Hematopoietic multipotent progenitor cell treated with erythropoietin and hydrocortisone succinate and interleukin-3 and kit ligand, for 17 days (in vitro differentiated cells): ENCODE data around the gene TCF20.

Experiments used
- DNase-seq: peaks from one replicate; pipeline ENCODE4 v3.0.0-alpha.2; 2015; ENCODE audit warnings: low spot score

Gene TCF20

DNA sequence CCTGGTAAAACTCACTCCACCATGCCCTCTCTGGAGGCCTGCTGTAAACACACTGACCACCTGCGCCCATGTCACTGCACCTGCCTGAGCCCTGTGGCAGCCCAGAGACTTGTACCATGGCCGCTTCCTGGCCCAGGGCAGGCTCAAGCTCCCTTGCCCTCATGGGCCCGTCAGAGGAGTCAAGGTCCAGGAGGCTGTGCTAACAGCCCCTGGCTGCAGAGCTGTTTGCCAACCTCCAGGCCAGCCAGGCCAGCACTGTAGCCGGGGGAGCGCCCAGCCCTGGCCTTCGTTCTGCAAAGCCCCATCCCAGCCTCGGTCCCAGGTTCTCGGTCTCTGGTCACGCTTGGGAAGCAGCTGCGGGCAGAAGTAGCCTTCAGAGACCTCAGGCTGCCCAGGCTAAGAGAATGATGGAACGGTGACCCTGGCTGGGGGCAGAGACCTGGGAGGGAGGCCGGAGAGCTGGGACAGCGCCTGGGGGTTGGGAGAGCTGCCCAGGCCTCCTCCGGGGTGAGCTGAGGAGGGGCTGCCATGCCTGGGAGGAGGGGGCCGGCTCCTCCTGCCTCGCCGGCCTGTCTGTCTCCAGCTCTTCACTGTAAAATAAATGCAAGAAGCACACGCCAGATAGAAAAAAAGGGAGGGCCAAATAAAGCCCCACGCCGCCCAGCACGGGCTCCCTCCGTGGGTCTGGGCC is 11.9 kb upstream of the TCF20 start:
- DNase-seq, result no peak

DNA sequence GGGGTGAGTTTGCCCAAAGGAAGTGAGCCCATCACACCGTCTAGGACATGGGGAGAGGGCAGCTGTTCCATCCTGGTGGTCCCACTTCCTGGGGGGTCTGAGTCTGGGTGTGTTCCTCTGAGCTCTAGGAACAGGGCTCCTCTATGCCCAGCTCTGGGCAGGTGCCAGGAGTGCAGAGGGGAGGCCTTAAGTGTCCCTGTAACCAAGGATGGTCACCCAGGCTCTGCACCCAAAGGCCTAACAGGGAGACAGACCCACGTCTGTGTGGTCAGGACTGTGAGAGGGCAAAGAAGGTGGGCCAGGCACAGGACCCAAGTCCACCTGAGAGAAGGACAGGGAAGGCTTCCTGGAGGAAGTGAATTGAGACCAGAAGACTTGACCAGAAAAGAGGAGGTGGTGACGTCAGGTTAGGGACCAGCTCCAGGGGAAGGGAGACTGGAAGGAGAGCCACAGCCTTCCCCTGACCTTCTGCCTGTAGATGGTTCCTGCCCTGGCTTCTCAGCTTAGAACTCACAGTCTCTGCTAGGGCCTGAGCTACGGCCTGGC is 11.3 kb upstream of the TCF20 start:
- no peak for DNase-seq

DNA sequence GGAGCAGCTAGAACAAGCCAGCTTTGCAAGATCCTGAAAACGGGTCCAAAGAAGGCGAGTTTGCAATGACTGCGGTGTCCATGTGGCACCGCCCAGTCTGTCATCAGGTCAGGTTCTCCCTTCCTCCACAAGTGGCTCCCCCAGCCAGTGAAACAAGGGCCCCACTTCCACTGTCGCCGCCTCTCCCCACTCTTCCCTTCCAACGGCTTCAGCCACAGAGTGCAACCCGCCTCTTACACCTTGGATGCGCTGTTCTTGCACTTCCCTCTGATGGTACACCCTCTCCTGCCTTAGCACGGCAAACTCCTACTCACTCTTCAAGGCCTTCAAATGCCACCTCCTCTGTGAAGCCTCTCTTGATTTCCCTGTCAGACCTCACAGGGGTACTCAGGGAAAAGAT is 10.8 kb upstream of the TCF20 start:
- no peak for DNase-seq

DNA sequence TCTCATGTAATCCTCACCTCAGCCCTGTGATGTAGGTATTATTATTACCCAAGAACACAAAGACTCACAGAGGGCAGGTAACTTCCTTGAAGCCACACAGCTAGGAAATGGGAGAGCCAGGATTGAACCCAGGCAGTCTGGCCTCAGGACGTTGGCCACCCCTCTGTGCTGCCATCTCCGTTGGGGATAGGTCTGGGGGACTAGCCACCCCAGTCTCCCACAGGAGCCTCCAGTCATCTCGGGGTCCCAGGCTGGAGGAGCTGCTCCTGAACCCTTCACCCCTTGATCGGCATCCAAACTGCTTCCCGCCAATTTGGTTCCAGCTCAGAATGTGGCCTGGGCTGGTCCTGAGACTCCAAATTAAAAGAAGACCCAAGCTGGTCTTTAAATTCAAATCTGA is 10.4 kb upstream of the TCF20 start:
- DNase-seq, result no peak

DNA sequence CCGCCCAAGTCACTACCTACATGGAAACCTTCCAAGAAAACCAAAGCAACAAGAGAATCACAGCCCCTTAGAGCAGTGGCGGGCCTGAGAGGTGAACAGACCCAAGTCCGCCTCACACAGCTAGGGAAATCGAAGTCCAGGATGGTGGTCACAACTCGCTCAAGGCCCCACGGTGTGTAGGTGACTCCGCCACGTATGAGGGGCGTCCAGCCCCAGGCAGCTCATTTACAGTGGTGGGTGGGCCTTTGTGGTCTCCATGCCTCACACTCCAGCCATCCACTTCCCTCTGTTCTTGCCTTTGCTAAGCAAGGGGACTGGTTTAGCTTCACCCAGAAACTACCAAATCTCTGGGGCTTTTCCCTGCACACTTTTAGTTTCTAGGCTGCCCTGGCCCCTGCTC is 9.7 kb upstream of the TCF20 start:
- no peak for DNase-seq

DNA sequence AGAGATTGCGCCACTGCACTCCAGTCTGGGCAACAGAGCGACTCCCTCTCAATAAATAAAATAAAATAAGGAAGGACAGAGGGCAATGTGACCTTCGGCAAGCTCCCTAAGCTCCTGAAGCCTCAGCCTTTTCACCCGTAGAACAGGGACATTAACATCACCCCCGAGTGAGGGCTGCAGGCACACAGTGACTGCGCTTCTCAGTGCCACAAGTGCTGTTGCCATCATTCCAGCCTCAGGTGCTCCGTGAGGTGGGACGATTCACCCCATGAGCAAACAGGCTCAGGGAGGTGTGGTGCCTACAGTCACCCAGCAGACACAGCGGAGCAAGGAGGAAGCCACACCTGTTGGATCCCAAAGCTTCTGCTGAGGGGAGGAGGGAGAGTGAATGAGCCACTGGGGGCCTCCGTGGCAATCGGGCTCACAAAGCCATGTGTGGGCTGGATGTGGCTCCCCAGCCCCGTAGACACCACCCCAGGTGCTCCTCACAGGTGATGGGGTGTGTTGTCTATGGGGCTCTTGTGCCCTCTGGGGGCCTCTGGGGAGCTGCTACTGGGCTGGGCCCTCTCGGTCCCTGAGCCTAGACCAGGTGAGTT is 9.1 kb upstream of the TCF20 start:
- no peak for DNase-seq

DNA sequence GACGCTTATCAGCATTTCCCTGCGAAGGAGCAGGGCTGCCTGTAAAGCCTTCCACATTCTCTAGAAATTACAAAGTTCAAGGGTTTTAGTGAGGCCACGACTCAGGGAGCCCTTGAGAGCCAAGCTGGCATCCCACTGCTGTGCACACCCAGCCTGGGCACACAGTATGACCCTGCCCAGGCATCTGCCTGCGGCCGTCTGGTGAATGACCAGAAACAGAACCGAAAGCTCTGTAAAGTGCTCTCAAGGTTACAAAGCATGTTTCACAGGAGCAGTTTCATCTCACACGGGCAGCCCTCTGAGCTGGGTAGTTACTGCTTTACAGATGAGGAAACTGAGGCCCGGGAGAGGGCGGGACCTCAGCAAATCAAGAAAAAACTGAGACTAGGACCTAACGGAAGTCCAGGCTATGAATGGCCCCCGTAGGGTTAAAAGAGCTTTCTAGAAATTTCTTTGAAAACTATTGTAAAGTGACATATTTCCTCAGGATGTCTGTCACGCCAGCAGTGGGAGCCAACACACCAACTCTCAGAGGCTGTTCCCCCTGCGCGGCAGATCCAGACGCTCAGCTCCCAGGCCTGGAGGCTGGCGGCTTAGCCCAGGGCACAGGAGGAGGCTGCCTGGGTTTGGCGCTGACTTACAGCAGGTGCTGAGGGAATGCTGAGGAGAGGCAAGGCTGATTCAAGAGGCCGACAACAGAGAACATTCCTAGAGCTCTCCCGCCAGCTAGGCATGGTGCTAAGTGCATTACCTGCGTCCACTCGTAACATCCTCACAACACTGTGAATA is 7.7 kb upstream of the TCF20 start:
- no peak for DNase-seq

DNA sequence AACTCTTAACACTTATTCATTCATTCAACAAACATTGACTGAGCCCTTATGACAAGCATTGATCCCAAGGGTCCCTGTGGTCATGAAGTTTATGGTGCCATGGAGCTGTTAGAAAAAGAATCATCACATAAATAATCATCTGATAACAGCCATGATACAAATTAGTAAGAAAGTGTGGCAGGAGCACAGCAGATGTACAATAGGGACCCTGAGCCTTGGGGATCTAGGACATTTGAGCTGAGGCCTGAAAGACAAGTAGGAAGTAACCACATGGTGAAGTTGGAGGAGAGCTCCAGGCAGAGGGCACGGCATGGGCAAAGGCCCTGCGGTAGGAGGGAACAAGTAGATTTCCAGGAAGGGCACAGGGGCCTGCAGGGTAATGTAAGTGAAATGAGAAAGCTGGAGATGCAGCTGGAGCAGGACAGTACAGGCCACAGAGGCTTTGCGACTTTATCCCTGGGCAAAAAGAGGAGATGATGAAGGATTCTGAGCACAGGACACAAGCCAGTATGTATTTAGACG is 6.8 kb upstream of the TCF20 start:
- no peak for DNase-seq

DNA sequence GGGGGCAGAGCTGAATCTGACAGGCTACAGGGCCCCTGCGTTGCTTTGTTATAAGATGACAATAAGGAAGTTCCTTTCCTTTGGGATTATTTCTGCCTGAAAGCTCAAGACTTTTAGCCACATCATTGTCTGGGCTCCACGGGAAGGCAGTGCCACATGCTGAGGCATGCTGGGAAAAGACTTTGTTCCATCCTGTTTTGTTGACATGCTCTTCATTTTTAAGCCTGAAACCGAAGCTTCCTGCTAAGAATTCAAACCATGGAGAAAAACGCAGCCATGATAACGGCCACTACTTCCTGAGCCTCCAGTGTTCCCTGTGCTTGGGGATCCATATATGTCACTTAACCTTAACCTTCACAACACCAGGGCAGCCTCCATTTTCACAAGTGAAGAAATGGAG is 5.5 kb upstream of the TCF20 start:
- no peak for DNase-seq

DNA sequence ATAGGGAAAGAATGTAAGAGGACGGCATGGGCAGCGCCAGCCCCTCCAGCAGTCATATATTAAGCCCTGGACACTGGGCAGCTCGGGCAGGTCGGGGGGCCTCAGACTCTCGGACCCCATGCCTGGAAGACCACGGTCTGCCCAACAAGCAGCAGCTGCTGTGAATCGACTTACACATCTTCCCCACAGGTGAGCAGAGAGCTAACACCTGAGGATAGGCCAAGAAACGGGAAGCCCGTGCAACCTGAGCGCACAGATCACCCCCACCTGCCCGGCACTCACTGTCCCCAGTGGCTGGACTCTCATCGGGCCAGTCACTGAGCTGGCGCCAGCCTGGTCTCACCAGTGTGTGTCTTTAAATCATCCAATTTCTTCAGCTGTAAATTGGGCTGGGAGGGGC is 4.7 kb upstream of the TCF20 start:
- no peak for DNase-seq

DNA sequence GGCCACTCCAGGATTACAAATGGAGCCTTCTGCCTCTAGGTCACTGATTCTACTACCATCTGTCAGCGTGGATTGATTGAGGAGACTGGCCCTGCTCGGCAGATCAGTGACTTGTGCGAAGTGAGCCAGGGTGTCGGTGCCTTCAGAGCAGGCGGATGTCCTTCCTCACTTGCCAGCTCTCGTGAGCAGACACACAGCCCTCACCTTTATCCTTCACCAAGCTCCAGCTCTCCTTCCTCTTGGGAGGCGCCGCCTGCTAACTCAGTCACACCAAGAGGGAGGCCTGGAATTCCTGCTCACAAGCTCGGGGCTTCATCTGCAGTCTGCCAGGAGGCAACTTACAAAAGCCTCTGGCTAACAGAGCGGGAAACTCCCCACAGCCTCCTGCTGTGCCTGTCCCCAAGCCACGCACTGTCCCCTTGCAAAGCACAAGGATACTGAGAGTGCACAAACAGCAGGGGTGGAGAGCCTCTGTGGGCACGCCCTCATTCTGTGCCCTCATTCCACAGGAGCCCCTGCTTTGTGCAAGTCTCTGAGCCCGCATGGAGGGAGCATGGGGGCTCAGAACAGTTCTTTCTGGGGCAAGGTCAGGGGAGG is 3.5 kb upstream of the TCF20 start:
- DNase-seq, result no peak

DNA sequence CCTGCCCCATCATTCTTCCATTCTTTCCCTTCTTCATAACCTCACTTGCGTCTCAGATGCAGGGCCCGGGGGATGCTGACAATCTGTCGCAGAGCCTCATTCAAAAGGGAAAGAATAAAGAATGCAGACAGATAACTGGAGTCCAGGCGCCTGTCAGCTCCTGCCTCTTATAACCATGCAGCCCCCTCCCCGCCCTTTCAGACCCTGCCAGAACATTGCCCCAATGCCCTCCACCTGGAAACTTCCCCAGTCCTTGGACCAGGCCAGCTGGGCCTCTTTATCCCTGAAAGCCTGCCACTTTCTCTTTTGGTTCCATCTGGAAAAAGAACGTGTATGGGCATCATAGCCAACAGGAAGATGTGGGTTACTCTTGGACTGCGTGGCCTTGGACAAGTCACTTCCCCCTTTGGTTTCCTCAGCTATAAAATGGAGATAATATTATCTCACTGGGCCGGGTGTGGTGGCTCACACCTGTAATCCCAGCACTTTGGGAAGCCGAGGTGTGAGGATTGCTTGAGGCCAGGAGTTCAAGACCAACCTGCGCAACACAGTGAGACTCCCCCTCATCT is 2.1 kb upstream of the TCF20 start:
- DNase-seq, result no peak

DNA sequence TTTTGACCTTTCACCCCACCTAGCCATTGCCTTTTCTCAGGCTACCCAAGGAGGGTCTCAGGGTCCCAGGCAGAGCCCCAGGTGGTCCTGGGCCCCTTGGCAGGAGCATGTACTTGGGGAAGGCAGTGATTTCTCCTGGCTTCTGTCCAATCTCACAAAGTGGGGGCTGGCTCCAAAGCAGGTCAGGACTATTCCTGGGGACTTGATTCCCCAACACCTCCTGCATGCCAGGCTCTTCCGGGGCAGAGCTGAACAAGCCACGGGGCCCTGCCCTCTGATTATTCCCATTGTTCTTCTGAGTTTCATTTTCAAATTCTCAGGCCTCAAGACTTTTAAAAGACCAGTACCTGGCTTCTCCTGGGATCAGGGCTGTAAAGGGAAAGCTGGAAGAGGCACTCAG is 1.5 kb upstream of the TCF20 start:
- no peak for DNase-seq

DNA sequence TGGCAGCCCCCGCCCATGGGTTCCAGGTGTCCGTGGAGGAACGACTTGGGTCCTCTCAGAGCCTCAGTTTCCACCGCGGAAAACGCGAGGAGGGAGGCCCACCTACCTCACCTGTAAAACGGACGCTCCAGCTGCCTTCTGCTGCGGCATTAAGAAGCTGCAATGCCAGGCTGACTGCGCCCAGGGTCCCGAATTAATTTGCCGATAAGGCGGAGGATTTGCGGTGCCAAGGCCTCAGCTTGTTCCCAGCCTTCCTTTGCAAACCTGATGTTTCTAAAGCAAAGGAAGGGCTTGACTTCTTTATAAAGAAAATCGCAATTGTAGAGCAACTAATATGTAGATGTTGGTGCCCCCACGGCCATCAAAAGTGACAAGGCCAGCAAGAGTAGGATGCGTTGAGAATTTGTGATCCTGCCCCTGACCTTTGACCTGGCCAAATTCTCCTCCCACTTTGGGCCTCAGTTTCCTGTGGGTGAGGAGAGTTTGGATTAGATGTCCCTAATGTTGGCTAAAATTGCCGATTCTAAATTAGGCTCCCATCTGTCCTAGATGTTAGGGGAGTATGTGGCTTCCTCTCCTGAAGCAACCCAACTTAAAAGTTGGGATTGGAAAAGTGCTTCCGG is 849 bp upstream of the TCF20 start:
- DNase-seq, result no peak

DNA sequence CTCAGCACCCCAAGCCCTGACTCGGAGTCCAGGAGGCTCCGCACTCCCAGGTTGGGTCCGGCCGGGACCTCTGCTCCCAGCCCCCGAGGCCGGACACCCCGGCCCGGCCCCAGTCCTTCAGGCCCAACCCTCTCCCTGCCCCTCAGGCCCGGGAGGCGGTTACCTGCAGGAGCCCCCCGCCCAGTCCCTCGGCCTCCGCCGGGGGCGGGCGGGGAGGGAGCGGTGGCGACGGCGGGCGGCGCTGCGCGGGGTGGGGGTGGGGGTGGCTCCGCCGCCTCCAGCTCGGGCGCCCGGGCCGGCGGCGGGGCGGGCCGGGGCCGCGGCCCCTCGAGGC is 310 bp downstream of the TCF20 start:
- peak; percentile 53 for DNase-seq

DNA sequence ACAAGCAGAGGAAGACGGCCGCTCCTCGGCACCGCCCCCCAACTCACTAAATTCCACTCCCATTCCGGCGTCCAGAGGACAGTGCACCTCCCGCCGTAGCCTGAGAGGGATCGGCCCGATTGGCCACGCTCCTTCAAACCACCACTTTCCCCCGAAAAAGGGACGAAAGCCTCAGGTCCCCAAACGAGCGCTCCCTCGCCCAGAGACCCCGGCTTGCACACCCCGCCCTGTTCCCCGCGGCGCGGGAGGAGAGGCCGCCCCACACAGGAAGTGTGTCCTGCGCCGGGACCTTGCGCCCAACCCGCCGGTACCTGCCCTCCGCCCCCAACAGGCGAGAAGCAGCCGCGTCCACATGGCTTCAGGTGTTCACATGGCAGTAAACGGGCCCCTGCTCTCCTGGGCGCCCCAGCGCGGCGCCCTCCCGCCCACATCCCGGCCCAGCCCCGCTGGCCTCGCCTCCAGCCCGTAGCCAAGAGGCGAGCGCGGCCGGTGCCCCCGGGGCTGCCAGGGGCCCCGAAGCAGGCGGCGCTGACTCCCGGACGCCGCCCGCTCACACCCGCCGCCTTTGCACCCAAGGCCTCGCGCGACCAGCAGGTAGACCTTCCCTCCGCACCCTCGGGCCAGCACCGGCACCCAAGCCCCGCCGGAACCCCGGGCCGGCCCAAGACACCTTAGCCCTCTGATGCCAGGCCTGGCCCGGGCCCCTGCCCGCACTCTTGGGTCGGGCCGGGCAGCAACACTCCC is 849 bp downstream of the TCF20 start:
- DNase-seq, result peak; percentile 42

DNA sequence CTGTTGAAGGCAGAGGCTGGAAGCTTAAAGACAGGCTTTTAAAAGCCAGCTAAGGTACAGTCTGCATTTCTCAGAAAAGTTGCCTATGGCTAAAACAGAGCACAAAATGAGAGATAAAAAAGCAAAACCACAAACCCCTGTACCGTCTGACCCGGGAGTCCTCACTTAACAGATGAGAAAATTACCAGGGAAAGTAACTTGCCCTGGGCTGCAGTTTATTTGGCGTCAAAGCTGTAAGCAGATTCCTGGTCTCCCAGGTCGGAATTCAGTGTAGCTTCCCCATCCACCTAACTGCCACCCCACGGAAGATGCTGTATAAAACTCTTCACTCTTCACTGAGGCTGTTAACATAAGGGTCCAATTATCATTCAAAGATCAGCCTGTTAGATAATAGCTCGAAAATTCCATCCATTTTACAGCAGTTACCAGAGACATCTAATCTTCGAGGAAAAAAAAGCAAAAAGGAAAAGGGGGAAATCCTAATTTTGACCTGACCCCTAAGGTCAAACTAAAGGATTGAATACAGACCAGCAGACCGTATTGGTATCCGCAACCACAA is 1.5 kb downstream of the TCF20 start:
- no peak for DNase-seq

DNA sequence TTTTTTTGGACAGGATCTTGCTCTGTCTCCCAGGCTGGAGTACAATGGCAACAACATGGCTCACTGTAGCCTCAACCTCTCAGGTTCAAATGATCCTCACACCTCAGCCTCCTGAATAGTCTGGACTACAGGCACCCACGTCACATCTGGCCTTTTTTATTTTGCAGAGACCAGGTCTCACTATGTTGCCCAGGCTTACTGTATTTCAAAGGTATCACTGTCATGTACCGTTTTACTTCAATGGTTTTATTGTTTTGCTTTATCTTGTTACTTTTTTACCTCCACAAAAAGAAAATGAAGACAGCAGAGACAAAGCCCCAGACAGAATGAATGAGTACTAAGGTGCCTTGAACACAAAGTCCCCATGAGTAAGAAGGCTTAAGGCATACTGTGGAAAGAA is 5.1 kb downstream of the TCF20 start:
- DNase-seq, result no peak

DNA sequence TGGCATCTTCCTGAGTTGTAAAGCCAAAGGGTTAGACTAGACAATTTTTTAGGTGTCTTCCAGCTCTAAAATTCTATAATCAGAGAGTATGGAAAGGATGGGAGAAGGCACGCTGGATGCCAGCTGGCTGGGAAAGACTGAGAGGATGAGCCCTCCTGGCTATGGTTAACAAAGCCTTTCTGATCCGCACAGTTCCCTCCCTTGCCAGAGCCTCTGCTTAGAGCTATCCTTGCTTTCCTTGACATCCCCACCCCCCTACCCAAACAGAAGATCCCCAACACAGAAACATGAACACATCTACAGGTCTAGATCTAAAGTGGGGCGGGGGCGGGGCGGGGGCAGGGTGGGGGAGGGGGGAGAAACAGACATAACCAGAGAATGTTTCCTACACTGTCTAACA is 6.5 kb downstream of the TCF20 start:
- DNase-seq, result no peak

DNA sequence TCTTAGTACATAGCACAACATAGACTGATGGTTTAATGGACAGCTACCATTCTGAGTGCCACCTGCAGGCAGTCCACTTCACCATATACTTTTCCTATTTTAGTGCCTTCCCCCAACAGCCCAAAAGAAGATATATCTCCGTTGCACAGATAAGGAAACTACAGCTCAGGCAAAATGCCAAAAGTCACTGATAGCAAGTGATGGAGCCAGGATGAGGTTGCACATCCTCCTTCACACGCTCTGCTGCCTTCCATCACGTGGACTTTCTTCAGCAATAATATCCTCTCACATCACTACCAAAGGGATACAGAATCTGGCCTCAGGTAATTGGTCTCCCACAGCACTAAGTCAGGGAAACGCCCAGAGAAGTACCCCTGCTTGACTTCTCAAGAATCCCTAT is 7.5 kb downstream of the TCF20 start:
- peak; percentile 63 for DNase-seq

DNA sequence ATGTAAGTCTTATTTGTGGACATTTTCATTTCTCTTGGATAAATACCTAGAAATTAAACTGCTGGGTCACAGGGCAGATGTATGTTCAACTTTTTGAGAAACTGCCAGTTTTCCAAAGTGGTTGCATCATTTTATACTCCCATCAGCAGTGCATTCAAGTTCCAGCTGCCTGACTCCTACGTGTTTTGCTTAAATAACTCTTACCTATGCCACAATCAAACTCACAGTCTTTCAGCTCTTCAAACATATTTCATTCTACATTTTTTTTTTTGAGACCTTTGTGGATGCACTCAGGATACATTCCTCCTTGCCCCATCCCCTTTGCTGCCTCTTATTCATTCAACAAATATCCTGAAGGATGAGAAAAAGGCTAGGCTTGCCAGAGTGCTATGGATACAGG is 9.2 kb downstream of the TCF20 start:
- DNase-seq, result no peak
